Measurements from ENCODE around the gene MOV10L1. TPM values are rescaled to one million over a fixed set of nuclear protein-coding genes. Genes with fewer than 3 reads are reported as not detected.

The MOV10L1 gene
- total and polyA plus RNA-seq, 2 donors (not counting 3 experiments of a cell fraction or from before 2014, with no cell fraction given) = 27.6 to 37.6 TPM

DNA sequence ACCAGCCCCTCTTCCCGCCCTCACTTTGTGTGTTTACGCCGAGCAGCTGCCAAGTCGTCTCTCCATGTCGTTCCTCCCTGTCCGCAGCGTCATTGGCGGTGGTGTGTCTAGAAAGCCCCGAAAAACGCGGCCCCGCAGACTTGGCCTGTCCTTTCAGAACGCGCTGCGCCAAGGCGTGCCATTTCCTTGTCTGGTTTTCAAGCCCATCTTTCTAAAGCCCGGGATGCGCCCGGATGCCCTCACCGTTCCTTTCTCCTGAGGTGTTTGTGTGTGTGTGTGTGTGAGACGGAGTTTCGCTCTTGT is 557 bp downstream of the MOV10L1 start:
- H2AFZ ChIP-seq (ENCODE audit: low read depth, low read length) = no peak overlapping the region
- no peaks in the 10 kb centered on the region for H3K79me2 ChIP-seq (ENCODE audit: control insufficient read depth, insufficient read depth, low read length)
- no peak overlapping the region for H3K4me2 ChIP-seq (ENCODE audit: insufficient read depth, low read length)
- CTCF ChIA-PET = no interaction called here
- no peak overlapping the region for H3K27ac ChIP-seq (ENCODE audit: insufficient read depth, low read depth, low read length)
- no peak overlapping the region for H3K9ac ChIP-seq (replicated peaks; ENCODE audit: extremely low read depth, insufficient read depth, low read length)
- POLR2A ChIA-PET = interaction anchor here (0.6 kb wide), 1 partner anchor 37 kb away, joined by 3 read pairs; no protein-coding TSS in a partner anchor
- intact Hi-C loops (cut with micrococcal nuclease) (no loop called here), dilution Hi-C loops (cut with MboI; ENCODE audit: extremely low pct_ligation_motif_present, low sequenced_read_pairs) (no loop called here)
- H3K4me3 ChIP-seq (replicated peaks in 1 of 3; ENCODE audit: insufficient read depth in 1 of 3, low read depth in 1 of 3, low read length in 3 of 3) = no peak overlapping the region
- H3K4me1 ChIP-seq (ENCODE audit: control insufficient read depth, extremely low read depth, insufficient read depth, low read length) = no peaks in the 10 kb centered on the region
- no peak for FAIRE-seq
- no peaks in the 10 kb centered on the region for H3K9me1 ChIP-seq (replicated peaks; ENCODE audit: control insufficient read depth, extremely low read depth, insufficient read depth, low read length)
- H3K36me3 ChIP-seq (ENCODE audit: control insufficient read depth in 2 of 2, extremely low read depth in 1 of 2, insufficient read depth in 2 of 2, low read length in 2 of 2) = no peaks in the 10 kb centered on the region
- no peaks in the 10 kb centered on the region for H3K9me3 ChIP-seq (replicated peaks; ENCODE audit: control insufficient read depth, insufficient read depth, low read length)
- peaks cover 0 to 6% of the 10 kb centered on the region in 2 experiments for H3K27me3 ChIP-seq (ENCODE audit: control insufficient read depth in 2 of 2, insufficient read depth in 2 of 2, low read length in 2 of 2)
- BruUV-seq (replicated peaks) = no TSS peak
- TF ChIP-seq, protein P1, sequence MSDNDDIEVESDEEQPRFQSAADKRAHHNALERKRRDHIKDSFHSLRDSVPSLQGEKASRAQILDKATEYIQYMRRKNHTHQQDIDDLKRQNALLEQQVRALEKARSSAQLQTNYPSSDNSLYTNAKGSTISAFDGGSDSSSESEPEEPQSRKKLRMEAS (IDR thresholded peaks at IDR 0.05; ENCODE audit: insufficient read depth, insufficient read length) = no peak
- TF ChIP-seq MYC (IDR thresholded peaks at IDR 0.05; ENCODE audit: low read depth, low read length) = no peak
- no peak for TF ChIP-seq JUN (IDR thresholded peaks at IDR 0.05; ENCODE audit: borderline replicate concordance, insufficient read depth, insufficient read length, low read depth)
- no peak for TF ChIP-seq EZH2 (IDR thresholded peaks at IDR 0.05; ENCODE audit: borderline replicate concordance, low read depth, low read length, severe bottlenecking)
- no peak for TF ChIP-seq POLR2A (IDR thresholded peaks at IDR 0.05; ENCODE audit: low read depth, low read length)
- TF ChIP-seq GATA2 (IDR thresholded peaks at IDR 0.05; ENCODE audit: insufficient read depth, insufficient read length, low read depth, low read length) = no peak
- no peak for TF ChIP-seq FOS (IDR thresholded peaks at IDR 0.05; ENCODE audit: borderline replicate concordance, insufficient read depth, low read length)
- no peak for TF ChIP-seq POLR2AphosphoS5 (IDR thresholded peaks at IDR 0.05; ENCODE audit: insufficient read depth, low read depth, low read length)
- no peak for TF ChIP-seq CTCF (IDR thresholded peaks at IDR 0.05; ENCODE audit: extremely low read depth in 1 of 2, insufficient read depth in 1 of 2, low read depth in 1 of 2, low read length in 2 of 2)
- DNase-seq (ENCODE audit: low read depth, low spot score) = no peak
- H4K20me1 ChIP-seq (replicated peaks; ENCODE audit: control insufficient read depth, extremely low read depth, insufficient read depth, low read length) = no peaks in the 10 kb centered on the region

Measured in endothelial cell of umbilical vein (primary cell).